HG02642 (cell line): ENCODE data around the gene MACF1.
"Not testable (repeated sequence)": the region's sequence is repeated elsewhere in the genome, so short reads cannot be mapped to it uniquely, and the experiment has no call there.

Experiments
- ATAC-seq: cut with Tn5 transposase; IDR thresholded peaks from one replicate; pipeline ENCODE4 v1.9.1; 2021; ENCODE audit warnings: mild to moderate bottlenecking; ENCODE audit not compliant: unreplicated experiment, poor library complexity

MACF1 gene

GRCh38 chr1:39204441-39205081 lies at the start of gene MACF1:
TSS of gene MACF1 (plus strand) at chr1:39204695. CDS start at chr1:39205023, 328 bp downstream.
- no peak for ATAC-seq

- ATAC-seq = no peak
Observed at GRCh38 chr1:39157304-39157703, 47.2 kb upstream of the MACF1 start.

- ATAC-seq = no peak
Observed at GRCh38 chr1:39158327-39159086, 46.0 kb upstream of the MACF1 start.

- ATAC-seq = no peak
Observed at GRCh38 chr1:39159224-39160036, 45.1 kb upstream of the MACF1 start.

GRCh38 chr1:39160703-39161102 lies 43.8 kb upstream of the MACF1 start:
- ATAC-seq = no peak

GRCh38 chr1:39161811-39162210 lies 42.7 kb upstream of the MACF1 start:
- ATAC-seq = not testable (repeated sequence)

- ATAC-seq = no peak
Observed at GRCh38 chr1:39163469-39163868, 41.0 kb upstream of the MACF1 start.

GRCh38 chr1:39164256-39164655 lies 40.2 kb upstream of the MACF1 start:
- no peak for ATAC-seq

- no peak for ATAC-seq
Observed at GRCh38 chr1:39165049-39165448, 39.4 kb upstream of the MACF1 start.

- ATAC-seq = no peak
Observed at GRCh38 chr1:39165488-39165887, 39.0 kb upstream of the MACF1 start.

GRCh38 chr1:39167632-39168209 lies 36.8 kb upstream of the MACF1 start:
- no peak for ATAC-seq

GRCh38 chr1:39168301-39169080 lies 36.0 kb upstream of the MACF1 start:
- no peak for ATAC-seq

GRCh38 chr1:39170731-39171667 lies 33.5 kb upstream of the MACF1 start:
- no peak for ATAC-seq

GRCh38 chr1:39173119-39173994 lies 31.1 kb upstream of the MACF1 start:
- ATAC-seq = no peak

- no peak for ATAC-seq
Observed at GRCh38 chr1:39173995-39174380, 30.5 kb upstream of the MACF1 start.

- no peak for ATAC-seq
Observed at GRCh38 chr1:39174390-39175081, 30.0 kb upstream of the MACF1 start.

GRCh38 chr1:39177706-39178105 lies 26.8 kb upstream of the MACF1 start:
- no peak for ATAC-seq
